ENCODE measurements around the gene PRKAB2.
"Not testable (repeated sequence)": the region's sequence is repeated elsewhere in the genome, so short reads cannot be mapped to it uniquely, and the experiment has no call there.

PRKAB2 gene

DNA sequence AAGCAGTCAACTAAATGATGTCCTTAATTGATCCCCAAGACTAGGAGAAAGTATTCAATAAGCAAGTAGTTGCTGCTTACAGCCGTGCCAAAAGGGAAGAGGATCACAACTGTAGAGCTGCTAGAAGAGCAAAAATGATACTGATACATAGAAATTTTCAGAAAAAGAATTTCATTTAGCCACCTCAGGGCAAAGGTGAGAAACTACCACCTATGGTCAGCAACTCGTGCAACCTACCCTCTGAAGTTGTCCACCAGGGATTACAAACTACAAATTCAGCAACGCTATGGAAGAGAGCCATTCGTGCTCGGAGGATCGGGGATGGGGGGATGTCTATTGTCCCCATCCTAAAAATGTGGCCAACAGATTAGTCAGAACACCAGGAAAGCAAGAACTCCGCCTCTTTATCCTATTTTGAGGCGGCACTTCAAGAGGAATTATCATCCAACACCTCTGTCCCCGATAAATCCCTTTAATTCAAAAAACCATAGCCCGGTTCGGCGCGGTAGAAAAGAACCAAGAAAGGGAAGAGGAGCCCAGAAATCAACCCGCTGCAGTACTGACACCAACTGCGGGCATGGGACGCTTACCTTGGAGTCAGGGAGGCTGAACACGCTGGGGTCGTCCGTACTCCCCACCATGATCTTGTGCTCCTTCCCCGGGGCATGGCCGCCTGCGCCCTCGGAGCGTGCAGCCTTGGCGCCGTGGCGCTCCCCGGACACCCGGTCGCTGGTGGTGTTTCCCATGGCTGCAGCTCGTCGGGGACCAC is 687 bp downstream of the PRKAB2 start:
- DNase-seq: no peak

DNA sequence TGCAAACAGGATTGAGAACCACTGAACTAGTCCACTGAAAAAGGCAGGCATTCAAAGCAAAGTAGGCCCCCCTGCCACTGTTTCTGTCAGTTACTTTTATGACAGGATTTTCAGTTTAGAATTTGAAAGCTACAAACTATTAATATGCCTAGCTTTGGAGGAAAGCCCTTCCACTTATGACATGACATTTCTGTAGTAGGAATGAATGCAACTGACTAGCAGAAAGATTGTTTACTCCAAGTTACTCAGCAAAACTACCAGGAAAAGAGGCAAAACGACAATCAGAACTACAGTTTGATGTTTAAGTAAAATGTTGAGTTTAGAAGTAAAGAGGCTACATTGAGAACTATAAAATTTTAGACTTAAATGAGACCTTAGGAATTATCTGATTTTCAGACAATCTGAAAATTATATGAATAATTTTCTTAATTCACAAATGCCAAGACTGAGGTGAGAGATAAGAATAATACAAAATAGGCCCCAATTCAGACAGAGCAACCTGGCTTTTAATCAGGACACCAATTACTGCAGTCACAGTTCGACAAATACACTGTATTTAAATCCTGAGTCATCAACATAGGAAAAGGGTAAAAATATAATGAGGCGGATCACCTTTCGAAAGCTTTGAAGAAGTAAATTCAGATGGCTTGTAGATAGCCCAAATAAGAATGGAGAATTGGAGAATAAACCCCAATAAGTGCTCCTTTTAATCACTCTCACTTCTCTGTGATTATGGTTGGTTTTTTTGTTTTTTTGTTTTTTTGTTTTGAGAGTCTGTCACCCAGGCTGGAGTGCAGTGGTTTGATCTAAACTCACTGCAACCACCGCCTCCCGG is 2.2 kb downstream of the PRKAB2 start:
- no peak for DNase-seq

DNA sequence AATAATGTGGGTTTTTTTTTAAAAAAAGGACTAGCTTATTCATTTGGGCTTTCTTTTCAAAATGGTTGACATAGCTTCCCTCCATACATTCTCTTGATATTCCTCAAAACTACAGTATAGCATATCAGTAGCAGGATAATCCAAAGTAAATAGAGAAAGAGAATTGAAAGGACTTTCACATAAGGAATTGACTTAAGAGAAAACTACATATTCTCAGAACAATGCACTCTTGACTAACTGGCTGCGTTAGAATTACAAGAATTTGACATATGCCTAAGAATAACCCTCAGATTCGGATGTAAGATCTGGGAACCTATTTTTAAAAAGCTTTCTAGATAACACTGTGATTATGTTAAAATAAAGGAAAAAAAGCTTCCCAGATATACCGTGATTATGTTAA is 3.1 kb downstream of the PRKAB2 start:
- no peak for DNase-seq

- DNase-seq: no peak
These were observed 3.6 kb downstream of the PRKAB2 start for GRCh38 chr1:147168626-147169058.

DNA sequence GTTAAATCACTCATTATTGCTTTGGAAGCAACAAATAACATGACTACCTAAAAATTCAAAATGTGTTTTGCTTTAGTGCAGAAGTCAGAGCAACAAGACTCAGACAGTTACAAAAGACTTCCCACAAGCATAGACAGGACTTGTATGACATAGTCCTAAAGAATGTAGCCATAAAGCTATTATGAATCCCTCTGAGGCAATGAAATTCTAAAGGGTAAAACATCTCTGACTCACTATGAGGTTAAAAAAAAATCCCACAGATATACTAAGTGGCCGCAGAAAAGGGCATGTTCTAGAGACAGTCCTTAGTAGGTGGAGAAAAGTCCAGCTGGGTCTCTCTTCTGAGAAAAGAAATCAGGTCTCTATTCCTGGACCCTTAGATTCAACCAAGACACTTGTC is 4.9 kb downstream of the PRKAB2 start:
- DNase-seq: no peak

DNA sequence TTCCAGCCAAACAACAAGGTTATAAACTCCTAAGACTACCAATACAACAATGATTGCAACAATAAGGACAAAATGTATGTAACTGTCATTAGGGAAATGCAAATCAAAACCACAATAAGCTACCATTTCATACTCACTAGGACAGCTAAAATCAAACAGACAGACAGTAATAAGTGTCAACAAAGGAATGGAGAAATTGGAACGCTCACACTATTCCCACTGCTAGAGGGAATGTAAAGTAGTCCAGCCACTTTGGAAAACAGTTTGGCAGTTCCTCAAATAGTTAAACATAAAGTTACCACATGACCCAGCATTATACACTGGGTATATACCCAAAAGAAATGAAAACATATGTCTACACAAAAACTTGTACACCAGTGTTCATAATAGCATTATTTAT is 9.3 kb downstream of the PRKAB2 start:
- DNase-seq: no peak

GRCh38 chr1:147162093-147162492 is 10.2 kb downstream of the PRKAB2 start:
- DNase-seq: no peak

GRCh38 chr1:147157116-147157515 is 15.2 kb downstream of the PRKAB2 start:
- not testable (repeated sequence) for DNase-seq

DNA sequence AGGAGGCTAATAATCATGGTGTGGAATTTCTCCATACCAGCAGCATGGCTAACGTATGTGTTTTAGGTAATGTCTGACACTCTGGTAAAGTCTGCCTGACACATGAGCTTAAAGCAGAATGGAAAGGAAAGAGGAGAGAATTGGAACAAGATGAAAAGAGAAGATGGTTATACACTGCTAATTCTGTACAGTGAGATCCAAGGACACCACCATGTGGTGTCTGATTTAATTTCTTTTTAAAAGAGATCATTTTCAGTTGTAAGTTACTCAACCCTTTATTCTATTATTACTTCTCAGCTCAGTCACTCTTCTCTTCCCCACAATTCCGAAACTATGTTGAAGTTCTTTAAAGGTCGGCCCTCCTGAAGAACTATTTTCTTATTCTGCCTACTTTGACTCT is 15.6 kb downstream of the PRKAB2 start:
- no peak for DNase-seq

- DNase-seq: no peak
These were observed 19.5 kb downstream of the PRKAB2 start for GRCh38 chr1:147152772-147153171.

GRCh38 chr1:147151244-147151643 is 21.0 kb downstream of the PRKAB2 start:
- no peak for DNase-seq

DNA sequence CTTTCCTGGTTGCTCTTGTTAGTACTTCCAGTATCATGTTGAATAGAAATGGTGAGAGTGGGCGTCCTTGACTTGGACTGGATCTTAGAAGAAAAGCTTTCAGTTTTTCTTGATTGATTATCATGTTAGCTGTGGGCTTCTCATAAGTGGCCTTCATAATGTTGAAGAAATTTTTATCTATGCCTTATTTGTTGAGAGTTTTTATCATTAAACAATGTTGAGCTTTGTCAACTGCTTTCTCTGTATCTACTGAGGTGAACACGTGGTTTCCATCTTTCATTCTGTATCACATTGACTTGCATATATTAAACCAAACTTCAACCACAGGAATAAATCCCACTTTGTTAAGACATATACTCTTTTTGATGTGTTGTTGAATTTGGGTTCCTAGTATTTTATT is 29.4 kb downstream of the PRKAB2 start:
- no peak for DNase-seq

GRCh38 chr1:147130721-147131120 is 41.5 kb downstream of the PRKAB2 start:
- not testable (repeated sequence) for DNase-seq

DNA sequence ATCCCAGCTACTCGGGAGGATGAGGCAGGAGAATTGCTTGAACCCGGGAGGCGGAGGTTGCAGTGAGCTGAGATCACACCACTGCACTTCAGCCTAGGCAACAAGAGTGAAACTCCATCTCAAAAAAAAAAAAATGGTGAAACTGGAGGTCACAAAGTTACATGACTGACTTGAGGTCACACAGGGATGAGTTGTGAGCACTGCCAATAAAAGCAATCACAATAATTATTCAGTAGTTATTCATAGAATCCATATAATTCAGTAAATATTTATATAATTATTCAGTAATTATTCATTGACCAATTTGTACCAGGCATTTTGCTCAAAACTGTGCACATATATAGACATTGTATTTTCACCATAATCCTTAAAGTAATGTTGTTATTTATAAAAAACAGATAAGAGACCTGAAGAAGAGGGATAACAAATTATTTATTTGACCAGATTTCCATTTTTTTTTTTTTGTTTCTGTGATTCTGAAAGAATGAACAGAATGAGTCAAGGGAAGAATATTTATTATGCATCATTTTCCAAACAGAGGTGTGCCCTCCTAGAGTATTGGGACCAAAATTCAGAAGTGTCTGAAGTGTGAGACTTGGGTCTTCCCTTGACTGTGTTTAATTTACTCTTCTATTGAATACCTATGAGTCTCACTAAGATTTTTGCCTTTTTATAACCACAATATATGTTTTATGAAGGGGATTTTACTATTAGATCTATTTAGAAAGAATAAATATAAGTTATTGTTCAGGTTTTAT is 43.0 kb downstream of the PRKAB2 start:
- DNase-seq: no peak

GRCh38 chr1:147124266-147124665 is 48.0 kb downstream of the PRKAB2 start:
- no peak for DNase-seq

DNA sequence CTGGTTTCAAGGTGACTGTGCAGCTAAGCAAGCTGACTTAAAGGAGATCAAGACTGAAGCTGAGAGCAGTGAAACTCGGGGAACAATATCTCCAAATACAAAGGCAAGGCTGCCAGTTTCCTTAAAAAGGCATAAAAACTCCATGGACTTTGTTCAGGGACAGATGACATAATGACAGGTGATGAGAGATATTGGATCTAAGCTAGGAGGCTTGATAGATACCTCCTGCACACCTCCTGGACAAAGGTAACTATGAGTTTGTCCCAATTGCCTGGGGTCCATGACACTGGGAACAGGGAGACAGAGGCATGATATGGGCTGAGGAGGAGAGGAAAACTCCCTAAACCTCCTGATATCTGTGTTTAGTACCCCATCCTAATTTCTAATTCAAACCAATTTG is 55.2 kb downstream of the PRKAB2 start:
- no peak for DNase-seq

GRCh38 chr1:147115496-147115895 is 56.8 kb downstream of the PRKAB2 start:
- DNase-seq: no peak

GRCh38 chr1:147115079-147115478 is 57.2 kb downstream of the PRKAB2 start:
- DNase-seq: not testable (repeated sequence)

GRCh38 chr1:147114353-147114752 is 57.9 kb downstream of the PRKAB2 start:
- not testable (repeated sequence) for DNase-seq

DNA sequence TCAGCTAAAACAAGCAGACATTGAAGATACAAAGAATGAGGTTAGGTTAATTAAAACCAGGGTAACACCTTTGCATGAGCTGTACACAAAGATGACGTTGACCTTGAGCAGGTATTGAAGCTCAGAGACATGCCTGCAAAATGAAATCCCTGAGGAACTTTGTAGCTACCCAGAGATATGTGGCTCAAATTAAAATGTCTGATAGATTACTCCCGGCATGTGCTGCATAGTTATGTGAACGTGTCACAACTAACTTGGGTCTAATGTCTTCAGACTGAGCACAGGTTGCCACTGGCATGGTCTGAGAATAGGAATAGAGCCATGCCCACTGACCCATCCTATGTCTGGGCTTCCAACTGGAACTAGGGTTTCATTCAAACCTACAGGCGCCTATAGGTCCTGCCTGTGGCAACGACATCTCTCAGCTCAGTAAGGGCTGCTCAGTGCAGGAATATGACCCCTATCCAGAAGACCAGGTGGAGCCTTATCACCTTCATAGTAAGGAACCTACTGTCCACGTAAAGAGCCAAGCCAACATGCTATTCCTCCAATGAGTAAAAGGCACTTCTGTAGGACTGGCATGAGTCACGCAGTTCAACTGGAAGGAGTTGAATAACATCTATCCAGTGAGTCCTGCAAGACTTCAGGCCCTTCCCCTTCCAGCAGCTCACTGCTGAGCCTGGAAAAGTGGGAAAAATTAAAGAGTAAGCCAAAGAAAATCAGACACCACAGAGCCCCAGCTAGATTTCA is 60.7 kb downstream of the PRKAB2 start:
- DNase-seq: no peak

DNA sequence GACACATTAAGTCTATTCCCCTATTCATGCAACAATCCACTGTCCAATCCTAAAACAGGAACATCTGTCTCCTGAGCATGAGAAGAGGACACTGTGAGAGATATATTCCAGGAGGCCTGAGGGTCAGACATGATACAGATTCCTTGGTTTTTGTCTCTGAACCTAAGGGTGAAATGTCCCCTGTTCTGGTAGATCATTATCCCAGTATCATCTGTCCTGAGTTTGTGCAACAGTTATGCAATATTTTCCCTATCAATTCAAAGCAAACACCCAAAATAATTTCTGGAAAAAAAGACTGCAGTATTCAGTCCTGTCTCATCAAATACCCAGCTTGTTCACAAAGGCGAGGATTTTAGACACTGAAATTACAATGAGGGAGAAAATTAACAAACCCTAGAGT is 61.4 kb downstream of the PRKAB2 start:
- no peak for DNase-seq

GRCh38 chr1:147110434-147110833 is 61.8 kb downstream of the PRKAB2 start:
- DNase-seq: no peak

- no peak for DNase-seq
These were observed 62.5 kb downstream of the PRKAB2 start for GRCh38 chr1:147109762-147110161.

All from GDM1 (cell line).